Muscle layer of colon (tissue), 2 donors: ENCODE results near the gene DCDC2.
"Not testable (repeated sequence)": the region's sequence is repeated elsewhere in the genome, so short reads cannot be mapped to it uniquely, and the experiment has no call there.

Experiments used
- H3K27ac ChIP-seq: one replicate; pipeline ENCODE4 v1.7.0; 2013; ENCODE audit warnings: low read depth, mild to moderate bottlenecking, low read length, moderate library complexity
- H3K27me3 ChIP-seq, 2 donors: one replicate each; pipeline ENCODE4 v1.7.0; 2013; ENCODE audit warnings: low read length in 2 of 2, mild to moderate bottlenecking in 2 of 2; ENCODE audit not compliant: insufficient read depth in 2 of 2, control insufficient read depth in 1 of 2
- H3K36me3 ChIP-seq: one replicate; pipeline ENCODE4 v1.7.0; 2013; ENCODE audit warnings: mild to moderate bottlenecking, low read length; ENCODE audit not compliant: insufficient read depth
- H3K4me1 ChIP-seq: one replicate; pipeline ENCODE4 v1.7.0; 2013; ENCODE audit warnings: mild to moderate bottlenecking, low read length; ENCODE audit not compliant: insufficient read depth
- H3K4me3 ChIP-seq, 2 donors: one replicate each; pipeline ENCODE4 v1.7.0; 2013; ENCODE audit warnings: low read length in 2 of 2, low read depth in 1 of 2, mild to moderate bottlenecking in 1 of 2, moderate library complexity in 1 of 2
- H3K9ac ChIP-seq: one replicate; pipeline ENCODE4 v1.7.0; 2013; ENCODE audit warnings: low read length
- H3K9me3 ChIP-seq: one replicate; pipeline ENCODE4 v1.7.0; 2013; ENCODE audit warnings: mild to moderate bottlenecking, low read length
- donor health status: abdominal sarcoma.
- donor health status: Adenocarcinoma of cecum.

DCDC2 gene

GRCh38 chr6:24148684-24149083 is 209.2 kb downstream of the DCDC2 start:
- H3K27me3 ChIP-seq, result no peaks in the 10 kb centered on the region

GRCh38 chr6:24148154-24148570 is 209.7 kb downstream of the DCDC2 start:
- no peaks in the 10 kb centered on the region for H3K4me1 ChIP-seq
- H3K27ac ChIP-seq, result no peak overlapping the region
- H3K36me3 ChIP-seq, result no peaks in the 10 kb centered on the region

More at GRCh38 chr6:24148684-24149083, 209.2 kb downstream of the DCDC2 start:
- H3K4me3 ChIP-seq, result no peak overlapping the region
- no peaks in the 10 kb centered on the region for H3K9me3 ChIP-seq
- no peaks in the 10 kb centered on the region for H3K4me1 ChIP-seq
- no peak overlapping the region for H3K27ac ChIP-seq
- no peaks in the 10 kb centered on the region for H3K36me3 ChIP-seq
- no peak overlapping the region for H3K9ac ChIP-seq

DNA sequence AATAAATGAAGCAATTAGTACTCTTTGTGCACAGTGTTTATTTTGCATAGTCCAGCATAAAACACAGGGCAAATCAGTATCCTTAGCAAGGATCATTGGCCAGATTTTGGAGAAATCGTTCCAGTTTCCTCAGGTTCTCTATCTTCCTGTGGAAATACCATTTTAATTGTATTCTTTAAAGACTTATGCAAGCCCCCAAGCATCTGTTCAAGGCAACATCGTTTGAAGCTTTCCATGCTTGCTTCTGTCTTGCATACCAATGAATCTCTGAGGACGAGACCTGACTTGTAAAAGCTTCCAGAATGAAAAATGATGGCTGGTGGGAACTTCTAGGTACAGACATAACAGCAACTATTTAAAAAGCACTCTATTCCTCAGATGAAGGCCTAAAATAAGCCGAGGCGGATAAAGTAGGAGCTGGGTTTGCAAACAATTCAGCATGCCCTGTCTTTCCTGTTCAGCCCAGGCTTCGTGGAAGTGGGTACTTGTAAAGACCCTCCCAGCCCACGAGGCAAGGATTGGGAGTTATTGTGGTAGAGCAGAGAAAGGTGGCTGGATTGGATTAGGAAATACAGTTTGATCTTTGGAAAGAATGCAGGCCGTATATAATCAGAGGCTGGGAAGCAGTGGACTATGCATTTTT is 210.2 kb downstream of the DCDC2 start:
- Histone ChIP-seq H3K27ac (no peak overlapping the region), H3K36me3 (no peaks in the 10 kb centered on the region), H3K9ac (no peak overlapping the region), H3K27me3 (no peaks in the 10 kb centered on the region), H3K4me1 (no peaks in the 10 kb centered on the region), H3K4me3 (no peak overlapping the region), H3K9me3 (no peaks in the 10 kb centered on the region)

More at GRCh38 chr6:24148154-24148570, 209.7 kb downstream of the DCDC2 start:
- Histone ChIP-seq H3K9me3 (no peaks in the 10 kb centered on the region), H3K9ac (no peak overlapping the region), H3K27me3 (no peaks in the 10 kb centered on the region), H3K4me3 (no peak overlapping the region)

GRCh38 chr6:24146871-24147270 is 211.0 kb downstream of the DCDC2 start:
- Histone ChIP-seq H3K27ac (no peak overlapping the region), H3K9me3 (no peaks in the 10 kb centered on the region), H3K4me3 (no peak overlapping the region), H3K27me3 (no peaks in the 10 kb centered on the region), H3K9ac (no peak overlapping the region), H3K36me3 (no peaks in the 10 kb centered on the region), H3K4me1 (no peaks in the 10 kb centered on the region)

GRCh38 chr6:24145690-24146131 is 212.1 kb downstream of the DCDC2 start:
- no peaks in the 10 kb centered on the region for H3K27me3 ChIP-seq
- no peak overlapping the region for H3K27ac ChIP-seq
- H3K9me3 ChIP-seq, result no peaks in the 10 kb centered on the region
- H3K4me3 ChIP-seq, result no peak overlapping the region
- H3K36me3 ChIP-seq, result no peaks in the 10 kb centered on the region
- H3K9ac ChIP-seq, result no peak overlapping the region
- H3K4me1 ChIP-seq, result peaks cover 3% of the 10 kb centered on the region

DNA sequence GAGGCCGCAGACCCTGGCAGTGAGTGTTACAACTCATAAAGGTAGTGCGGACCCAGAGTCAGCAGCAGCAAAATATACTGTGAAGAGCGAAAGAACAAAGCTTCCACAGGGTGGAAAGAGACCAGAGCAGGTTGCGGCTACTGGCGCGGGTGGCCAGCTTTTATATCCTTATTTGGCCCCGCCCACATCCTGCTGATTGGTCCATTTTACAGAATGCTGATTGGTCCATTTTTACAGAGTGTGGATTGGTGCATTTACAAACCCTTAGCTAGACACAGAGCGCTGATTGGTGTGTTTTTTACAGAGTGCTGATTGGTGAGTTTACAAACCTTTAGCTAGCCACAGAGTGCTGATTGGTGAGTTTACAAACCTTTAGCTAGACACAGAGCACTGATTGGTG is 215.1 kb downstream of the DCDC2 start:
- not testable (repeated sequence) for H3K27ac ChIP-seq, H3K4me3 ChIP-seq, H3K36me3 ChIP-seq, H3K9ac ChIP-seq, H3K4me1 ChIP-seq, H3K9me3 ChIP-seq, H3K27me3 ChIP-seq

- H3K4me3 ChIP-seq, result no peak overlapping the region
These were observed 217.3 kb downstream of the DCDC2 start for GRCh38 chr6:24140591-24140990.

DNA sequence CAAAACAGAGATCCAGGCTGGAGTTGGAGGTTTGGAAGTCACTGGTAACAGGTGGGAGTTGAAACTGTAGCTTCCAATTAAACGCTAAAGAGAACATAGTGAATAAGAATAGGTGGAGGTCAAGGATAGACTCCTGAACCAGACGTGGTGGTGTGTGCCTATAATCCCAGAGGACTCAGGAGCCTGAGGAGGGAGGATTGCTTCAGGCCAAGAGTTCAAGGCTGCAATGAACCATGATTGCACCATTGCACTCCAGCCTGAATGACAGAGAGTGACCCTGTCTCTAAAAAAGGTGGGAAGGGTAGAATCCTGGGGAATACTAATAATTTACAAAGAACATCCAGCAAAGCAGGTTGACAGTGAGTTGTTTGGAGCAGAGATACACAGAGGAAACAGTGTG is 218.2 kb downstream of the DCDC2 start:
- Histone ChIP-seq H3K36me3 (no peaks in the 10 kb centered on the region), H3K27me3 (no peaks in the 10 kb centered on the region), H3K9ac (no peak overlapping the region), H3K4me1 (peaks cover 3% of the 10 kb centered on the region), H3K4me3 (no peak overlapping the region), H3K27ac (no peak overlapping the region), H3K9me3 (no peaks in the 10 kb centered on the region)

More at GRCh38 chr6:24140591-24140990, 217.3 kb downstream of the DCDC2 start:
- Histone ChIP-seq H3K27ac (no peak overlapping the region), H3K36me3 (no peaks in the 10 kb centered on the region), H3K9me3 (no peaks in the 10 kb centered on the region), H3K9ac (no peak overlapping the region), H3K4me1 (peaks cover 3% of the 10 kb centered on the region), H3K27me3 (no peaks in the 10 kb centered on the region)

DNA sequence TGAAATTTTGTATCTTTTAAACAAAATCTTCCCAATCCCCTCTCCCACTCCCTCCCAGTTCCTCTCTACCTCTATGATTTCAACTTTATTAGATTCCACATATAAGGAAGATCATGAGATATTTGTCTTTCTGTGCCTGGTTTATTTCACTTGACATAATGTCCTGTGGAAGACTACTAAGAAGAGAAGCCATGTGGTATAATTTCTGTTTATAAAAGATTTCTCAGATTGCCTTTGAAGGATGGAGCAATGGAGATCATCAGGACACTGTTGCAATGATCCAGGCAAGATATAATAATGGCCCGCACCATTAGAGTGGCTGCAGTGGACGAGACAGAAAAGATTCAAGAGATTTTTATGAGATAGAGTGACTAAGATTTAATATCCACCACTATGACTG is 218.8 kb downstream of the DCDC2 start:
- no peak overlapping the region for H3K9ac ChIP-seq
- H3K27me3 ChIP-seq, result no peaks in the 10 kb centered on the region
- no peak overlapping the region for H3K27ac ChIP-seq
- H3K9me3 ChIP-seq, result no peaks in the 10 kb centered on the region
- H3K4me3 ChIP-seq, result no peak overlapping the region
- no peaks in the 10 kb centered on the region for H3K36me3 ChIP-seq
- H3K4me1 ChIP-seq, result peaks cover 3% of the 10 kb centered on the region

DNA sequence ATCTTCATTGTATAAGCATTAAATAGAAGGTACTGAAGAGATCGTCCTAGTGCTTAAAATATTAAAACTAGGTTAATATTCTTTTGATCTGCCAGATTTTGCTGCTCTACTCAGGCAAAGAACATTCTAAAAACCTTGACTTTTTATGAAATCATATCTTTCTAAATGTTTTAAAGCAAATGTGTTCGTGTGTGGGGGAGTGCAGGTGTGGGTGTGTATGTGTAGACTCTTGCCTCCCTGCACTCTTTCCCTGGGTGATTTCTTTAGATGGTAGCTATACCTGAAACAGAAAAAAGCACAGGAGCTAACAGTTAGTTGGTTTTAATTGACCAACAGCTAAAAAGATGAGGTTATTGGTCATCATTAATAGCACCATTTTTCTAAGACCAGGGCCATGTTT is 226.1 kb downstream of the DCDC2 start:
- Histone ChIP-seq H3K4me1 (no peaks in the 10 kb centered on the region), H3K27me3 (no peaks in the 10 kb centered on the region), H3K27ac (no peak overlapping the region), H3K4me3 (no peak overlapping the region), H3K9ac (no peak overlapping the region), H3K36me3 (no peaks in the 10 kb centered on the region), H3K9me3 (no peaks in the 10 kb centered on the region)

GRCh38 chr6:24127316-24127715 is 230.5 kb downstream of the DCDC2 start:
- Histone ChIP-seq H3K27me3 (peaks cover 0 to 9% of the 10 kb centered on the region in 2 donors), H3K4me1 (no peaks in the 10 kb centered on the region), H3K4me3 (no peak overlapping the region), H3K9ac (no peak overlapping the region), H3K9me3 (no peaks in the 10 kb centered on the region), H3K27ac (no peak overlapping the region), H3K36me3 (no peaks in the 10 kb centered on the region)

- Histone ChIP-seq H3K4me3 (no peak overlapping the region), H3K27me3 (peaks cover 0 to 9% of the 10 kb centered on the region in 2 donors), H3K4me1 (no peaks in the 10 kb centered on the region), H3K27ac (no peak overlapping the region), H3K36me3 (no peaks in the 10 kb centered on the region), H3K9ac (no peak overlapping the region), H3K9me3 (no peaks in the 10 kb centered on the region)
These were observed 231.2 kb downstream of the DCDC2 start for GRCh38 chr6:24126586-24127192.
